NCI-H748 (cell line): ENCODE data around the gene HOXA11.

Experiments
- DNase-seq: peaks from one replicate; lab custom pipeline; 2025; ENCODE audit not compliant: unreplicated experiment; lab: John Stamatoyannopoulos, UW

The HOXA11 gene

DNA sequence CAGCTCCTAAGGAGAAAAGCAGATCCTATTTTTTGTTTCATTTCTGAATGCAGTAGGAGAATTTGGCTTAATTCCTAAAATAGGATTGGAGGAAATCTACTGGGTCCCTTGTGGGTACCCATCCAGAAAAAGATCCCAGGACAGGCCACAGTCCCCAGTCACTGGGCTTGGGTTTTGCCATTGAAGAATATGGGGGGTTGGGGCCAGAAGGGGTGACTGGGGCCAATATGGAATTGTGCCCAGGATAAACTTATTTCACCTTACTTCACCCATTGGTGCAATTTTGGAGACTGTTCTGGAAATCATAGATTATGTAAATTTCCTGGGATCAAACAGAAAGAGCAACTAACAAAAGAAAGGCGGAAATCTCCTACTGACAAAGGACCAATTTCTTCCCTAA is 46.6 kb downstream of the HOXA11 start:
- DNase-seq: no peak

DNA sequence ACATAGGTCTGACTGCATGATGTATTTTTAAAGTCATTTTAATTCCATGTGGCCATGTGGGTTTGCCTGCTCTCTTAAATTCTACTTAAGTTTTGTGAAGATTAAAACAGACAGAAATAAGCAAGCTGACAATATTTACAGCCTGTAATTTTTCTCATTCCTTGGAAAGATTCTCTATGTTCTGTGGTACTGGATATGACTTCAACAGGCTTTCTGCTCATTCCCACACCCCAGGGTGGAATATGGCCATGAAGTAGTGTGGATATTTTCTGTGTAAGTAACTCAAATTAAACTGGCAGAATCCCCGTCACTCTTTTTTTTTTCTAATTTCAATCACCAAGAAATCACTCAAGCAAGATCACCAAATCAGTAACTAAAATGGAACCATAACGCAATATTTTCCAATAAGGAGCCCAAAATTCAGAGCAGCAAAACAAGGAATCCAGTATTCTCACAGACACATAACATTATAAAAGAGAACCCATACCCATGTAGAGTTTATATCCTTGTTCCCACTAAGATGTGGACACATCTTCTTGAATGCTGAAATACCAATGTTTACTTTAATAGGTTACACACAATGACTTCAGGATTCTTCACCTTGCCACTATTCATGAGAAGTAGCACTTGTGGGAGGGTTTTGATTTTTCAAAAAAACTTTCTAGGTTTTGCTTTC is 47.3 kb downstream of the HOXA11 start:
- DNase-seq: no peak

DNA sequence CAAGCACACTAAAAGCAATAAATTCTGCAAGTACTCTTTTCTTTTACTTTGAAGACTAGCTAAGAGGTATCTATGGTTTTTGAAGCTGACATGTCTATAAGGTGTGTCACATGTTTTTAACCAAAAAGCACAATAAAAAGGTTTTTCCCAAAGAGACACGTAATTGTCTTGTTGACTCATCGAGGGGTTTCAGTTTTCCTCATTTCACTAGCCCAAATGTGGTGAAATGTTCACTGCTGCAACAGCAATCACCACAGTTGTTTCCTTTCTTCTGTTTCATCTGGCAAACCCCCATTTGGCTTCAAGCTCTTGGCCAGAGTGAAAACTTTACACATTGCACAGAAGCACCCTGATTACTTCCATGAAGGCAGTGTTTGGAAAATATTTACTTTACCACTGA is 50.6 kb downstream of the HOXA11 start:
- DNase-seq: no peak

DNA sequence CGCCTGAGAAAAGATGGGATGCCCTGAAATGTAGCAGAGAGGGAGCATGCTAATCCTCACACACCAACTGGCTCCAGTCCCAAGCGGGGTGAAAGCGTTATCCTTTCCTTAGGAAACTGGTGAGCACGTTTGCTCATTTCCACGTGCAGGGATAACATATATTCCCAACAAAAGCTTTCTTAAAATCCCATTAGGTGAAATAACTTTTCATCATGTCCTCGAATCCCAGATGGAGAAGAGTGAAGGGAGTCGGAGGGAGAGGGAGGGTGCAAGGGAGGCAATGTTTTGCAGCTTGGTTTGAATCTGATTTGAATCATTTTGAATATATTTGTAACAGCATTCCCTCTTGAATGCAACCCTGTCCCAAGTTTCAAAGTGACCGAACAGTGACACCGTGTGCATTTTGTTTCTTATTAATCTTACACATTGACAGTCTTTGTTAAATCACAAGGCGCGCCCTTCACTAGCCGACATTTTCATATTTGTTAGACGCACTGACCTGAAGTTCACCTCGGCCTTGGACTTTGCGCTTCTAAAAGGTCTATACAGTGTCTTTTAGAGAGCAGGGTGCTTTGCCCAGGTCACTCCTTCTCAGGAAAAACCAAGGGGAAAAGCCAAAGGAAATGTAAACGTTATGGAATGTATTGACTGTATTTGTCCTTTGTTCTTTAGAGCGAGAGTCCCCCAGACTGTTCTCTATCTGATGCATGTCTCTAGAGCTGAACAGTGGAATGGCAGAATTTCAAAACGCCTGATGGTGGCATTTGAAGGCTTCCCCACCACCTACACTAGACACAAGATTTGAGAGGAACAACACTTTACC is 51.4 kb downstream of the HOXA11 start:
- DNase-seq: no peak

DNA sequence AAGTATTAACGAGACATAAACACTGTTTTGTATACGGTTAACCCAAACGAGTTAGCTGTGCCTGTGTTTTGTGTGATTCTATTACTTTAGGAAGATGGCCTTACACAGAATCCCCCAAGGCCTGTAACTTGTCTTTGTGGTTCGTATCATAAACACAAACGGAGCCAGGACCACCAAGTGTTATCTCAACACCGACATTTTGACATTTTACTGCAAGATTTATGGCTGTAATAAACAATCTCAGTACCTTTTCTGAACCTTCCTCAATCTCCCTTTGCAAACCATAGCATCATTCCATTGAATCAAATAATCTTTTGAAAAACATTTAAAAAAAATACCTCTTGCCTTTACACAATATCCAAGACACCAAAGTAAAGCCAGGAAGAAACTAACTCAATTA is 52.1 kb downstream of the HOXA11 start:
- DNase-seq: no peak

DNA sequence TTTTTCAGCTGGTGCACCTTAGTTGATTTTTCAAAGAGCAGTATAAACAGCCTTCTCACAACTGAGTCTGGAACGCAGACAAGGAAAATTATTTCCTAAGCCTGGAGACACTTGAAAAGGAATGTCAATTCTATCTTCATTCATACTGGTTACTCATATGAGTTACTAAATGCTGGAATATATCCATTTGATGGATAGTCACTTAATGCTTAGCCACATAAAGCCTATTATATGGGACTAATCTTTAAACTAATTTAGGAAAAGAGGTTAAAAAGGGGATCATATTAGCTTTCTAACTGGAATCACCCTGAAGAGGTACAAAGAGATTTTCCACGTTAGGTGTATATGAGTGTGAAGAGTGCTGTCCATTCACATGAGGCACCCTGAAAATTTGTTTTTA is 52.8 kb downstream of the HOXA11 start:
- no peak for DNase-seq

DNA sequence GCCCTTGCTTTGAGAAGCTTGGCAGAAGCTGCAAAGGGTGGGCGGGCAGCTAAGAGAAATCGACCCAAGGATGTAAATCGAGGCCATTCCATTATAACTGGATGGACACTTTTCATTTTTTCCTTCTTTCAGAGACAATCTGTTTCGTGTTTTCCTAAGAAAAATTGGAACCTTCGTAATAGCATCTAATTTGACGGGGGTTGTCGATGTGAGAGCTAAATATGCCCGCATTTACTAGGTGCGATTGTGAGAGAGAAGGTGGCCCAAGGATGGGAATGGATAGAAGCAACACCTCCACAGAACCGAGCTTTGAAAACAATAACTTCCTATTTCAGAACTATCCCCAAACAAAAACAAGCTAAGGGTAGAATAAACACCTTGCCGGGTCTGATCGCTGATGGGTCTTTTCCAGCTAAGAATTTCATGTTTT is 53.6 kb downstream of the HOXA11 start:
- DNase-seq: no peak
